SK-N-MC (cell line): ENCODE data around the gene OR9I1.

ENCODE experiments used
- DNase-seq: peaks from one replicate; pipeline ENCODE4 v3.0.0-alpha.2; 2011; ENCODE audit warnings: low read depth, low spot score
- H3K27ac ChIP-seq: fragments of 200-600 bp; sonication (generic); 2 replicates; pipeline ENCODE4 v1.5.1; 2016; ENCODE audit warnings: mixed run types
- H3K36me3 ChIP-seq: fragments of 200-600 bp; sonication (generic); 2 replicates; pipeline ENCODE4 v1.6.1; 2017; ENCODE audit warnings: antibody characterized with exemption, low read length, mixed read lengths; ENCODE audit not compliant: insufficient read depth
- H3K4me3 ChIP-seq: fragments of 200-600 bp; sonication (generic); 2 replicates; pipeline ENCODE4 v1.5.1; 2016
- H3K9ac ChIP-seq: fragments of 200-600 bp; sonication (generic); 2 replicates; pipeline ENCODE4 v1.8.0; 2017; ENCODE audit warnings: mixed run types, mixed read lengths; ENCODE audit not compliant: insufficient read length
- H3K9me3 ChIP-seq: fragments of 200-600 bp; sonication (generic); 2 replicates; pipeline ENCODE4 v1.6.1; 2017; ENCODE audit warnings: low read depth, mild to moderate bottlenecking, antibody characterized with exemption, low read length, moderate library complexity, mixed read lengths
- EZH2 ChIP-seq: fragments of 200-600 bp; sonication (generic); IDR thresholded peaks from one replicate; pipeline ENCODE4 v1.6.1; 2017; ENCODE audit warnings: antibody characterized with exemption
- FOXP2 ChIP-seq: optimal IDR thresholded peaks from 2 replicates; pipeline ENCODE3; 2011; ENCODE audit warnings: mild to moderate bottlenecking, moderate library complexity; ENCODE audit not compliant: insufficient read depth; ENCODE audit errors: extremely low read length, control extremely low read depth
- POLR2AphosphoS5 ChIP-seq: IDR thresholded peaks from 2 replicates; pipeline ENCODE4 v1.6.1; 2012; ENCODE audit warnings: mild to moderate bottlenecking, low read depth, low read length, borderline replicate concordance

OR9I1 gene, protein sequence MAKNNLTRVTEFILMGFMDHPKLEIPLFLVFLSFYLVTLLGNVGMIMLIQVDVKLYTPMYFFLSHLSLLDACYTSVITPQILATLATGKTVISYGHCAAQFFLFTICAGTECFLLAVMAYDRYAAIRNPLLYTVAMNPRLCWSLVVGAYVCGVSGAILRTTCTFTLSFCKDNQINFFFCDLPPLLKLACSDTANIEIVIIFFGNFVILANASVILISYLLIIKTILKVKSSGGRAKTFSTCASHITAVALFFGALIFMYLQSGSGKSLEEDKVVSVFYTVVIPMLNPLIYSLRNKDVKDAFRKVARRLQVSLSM

DNA sequence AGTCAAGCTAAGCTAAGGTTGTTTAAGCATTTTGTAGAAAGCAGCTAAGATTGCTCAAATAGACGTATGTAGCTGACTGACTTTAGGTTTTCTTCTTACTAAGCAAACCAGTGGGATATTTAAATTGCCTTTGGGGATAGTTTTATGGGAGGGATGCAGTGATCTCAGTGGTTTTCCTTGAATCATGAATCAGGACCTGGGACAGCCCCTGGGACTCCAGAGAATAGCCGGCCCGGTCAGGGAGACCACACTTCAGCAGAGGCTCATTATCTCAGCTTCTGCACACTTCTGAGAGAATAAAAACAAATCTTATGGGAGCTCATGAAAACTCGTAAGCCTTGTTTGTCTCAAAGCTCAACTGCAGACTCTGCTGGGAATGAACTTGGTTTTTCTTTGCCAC is at the start of gene OR9I1:
OR9I1 (minus strand) TSS at position 62 of the 400 bp plus-strand sequence. CDS start 6,086 bp downstream, outside the sequence.
- Histone ChIP-seq H3K9ac (no peak within 1 kb of the TSS), H3K27ac (no peak within 1 kb of the TSS), H3K9me3 (no peaks in the 10 kb centered on the region), H3K4me3 (no peak within 1 kb of the TSS), H3K36me3 (no peaks in the 10 kb centered on the region)
- no peak for DNase-seq
- TF ChIP-seq EZH2 (no peak), POLR2AphosphoS5 (no peak), FOXP2 (no peak)

DNA sequence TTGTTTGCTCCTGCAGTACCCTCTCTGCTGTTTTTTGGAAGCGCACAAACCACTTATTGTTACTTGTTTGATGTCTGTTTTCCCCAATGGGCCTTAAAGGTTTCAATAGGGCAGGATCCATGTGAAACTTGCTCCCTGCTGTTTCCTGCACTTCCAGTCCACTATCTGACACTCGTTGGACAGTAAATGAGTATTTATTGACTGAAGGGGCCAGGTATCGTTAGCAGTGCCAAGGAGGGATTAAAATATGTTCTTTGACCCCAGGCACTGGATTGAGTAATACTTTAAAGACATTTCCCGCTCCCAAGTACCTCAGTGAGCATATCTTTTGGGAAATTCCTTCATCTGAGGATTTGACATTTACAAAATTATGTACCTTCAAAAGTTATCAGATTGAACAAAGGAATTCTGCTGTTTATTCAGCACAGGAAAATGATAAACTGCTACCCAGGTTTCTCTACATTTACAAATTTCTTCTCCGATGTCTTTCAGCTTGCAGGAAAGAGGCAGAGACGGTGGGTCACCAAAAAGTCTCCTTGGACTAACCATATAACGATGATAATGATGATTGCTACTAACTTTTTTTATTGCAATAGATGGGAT is 40.3 kb upstream of the OR9I1 start:
- no peak overlapping the region for H3K27ac ChIP-seq
- TF ChIP-seq EZH2 (no peak), POLR2AphosphoS5 (no peak), FOXP2 (no peak)

DNA sequence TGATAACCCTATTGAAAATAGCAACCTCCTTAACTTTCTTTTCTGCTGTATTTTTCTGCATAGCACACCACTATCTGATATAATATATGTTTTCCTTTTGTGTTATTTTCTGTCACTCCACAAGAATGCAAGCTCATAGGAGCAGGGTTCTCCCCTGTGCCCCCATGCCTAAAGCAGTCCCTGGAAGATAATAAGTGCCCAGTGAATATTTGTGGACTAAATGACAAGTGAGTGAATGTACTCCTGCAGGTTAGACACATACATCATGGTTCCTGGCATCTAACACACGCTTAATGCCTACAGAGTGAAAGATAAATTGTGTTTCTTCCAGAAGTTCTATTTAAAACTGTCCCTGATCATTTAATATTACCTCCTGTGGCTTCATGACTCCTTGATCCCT is 39.7 kb upstream of the OR9I1 start:
- DNase-seq, result no peak
- Histone ChIP-seq H3K36me3 (no peaks in the 10 kb centered on the region), H3K27ac (no peak overlapping the region), H3K4me3 (no peak overlapping the region), H3K9ac (no peak overlapping the region), H3K9me3 (no peaks in the 10 kb centered on the region)
- no peak for TF ChIP-seq FOXP2
- no peak for TF ChIP-seq EZH2
- TF ChIP-seq POLR2AphosphoS5, result no peak

More for the DNA sequence above, 40.3 kb upstream of the OR9I1 start:
- Histone ChIP-seq H3K4me3 (no peak overlapping the region), H3K36me3 (no peaks in the 10 kb centered on the region), H3K9me3 (no peaks in the 10 kb centered on the region), H3K9ac (no peak overlapping the region)
- DNase-seq, result no peak

DNA sequence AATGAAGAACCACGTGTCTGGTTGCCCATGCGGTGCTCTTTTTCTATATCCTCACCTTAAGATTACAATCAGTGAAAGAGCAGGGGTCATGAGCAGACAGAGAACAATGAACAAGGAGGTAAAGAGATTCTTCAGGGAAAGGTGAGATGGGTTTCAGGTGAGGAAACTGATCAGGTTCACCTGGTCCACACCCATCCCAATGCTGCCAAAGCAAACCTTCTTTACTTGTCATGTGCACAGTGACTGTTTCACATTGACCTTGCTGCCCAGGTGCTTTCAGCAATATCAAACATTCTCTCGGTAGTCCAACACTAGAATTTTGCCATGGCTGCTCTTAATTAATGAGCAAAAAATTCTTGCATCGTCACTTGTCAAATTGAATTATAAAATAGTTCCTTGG is 39.1 kb upstream of the OR9I1 start:
- no peaks in the 10 kb centered on the region for H3K36me3 ChIP-seq
- no peak overlapping the region for H3K27ac ChIP-seq
- DNase-seq, result no peak
- H3K9ac ChIP-seq, result no peak overlapping the region
- no peaks in the 10 kb centered on the region for H3K9me3 ChIP-seq
- TF ChIP-seq FOXP2, result no peak
- TF ChIP-seq POLR2AphosphoS5, result no peak
- no peak for TF ChIP-seq EZH2
- H3K4me3 ChIP-seq, result no peak overlapping the region

DNA sequence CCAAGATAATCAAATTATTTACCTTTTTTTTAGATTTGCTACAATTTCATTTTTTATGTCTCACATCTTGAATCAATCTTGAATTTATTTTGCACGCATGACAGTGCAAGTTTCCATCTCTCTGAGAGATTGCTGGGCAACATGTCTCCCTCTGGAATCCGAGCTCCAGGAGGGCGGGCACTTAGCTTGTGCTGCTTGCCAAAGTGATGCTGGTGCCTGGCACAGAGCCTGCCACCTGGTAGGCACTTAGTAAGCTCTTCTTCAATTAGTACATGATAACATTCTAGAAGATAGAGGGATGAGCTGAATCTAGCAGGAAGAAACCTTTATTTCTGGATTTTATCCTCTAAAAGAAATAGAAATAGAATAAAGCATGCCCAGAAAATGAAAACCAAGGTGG is 27.5 kb upstream of the OR9I1 start:
- Histone ChIP-seq H3K4me3 (no peak overlapping the region), H3K9ac (no peak overlapping the region), H3K36me3 (no peaks in the 10 kb centered on the region), H3K27ac (no peak overlapping the region), H3K9me3 (no peaks in the 10 kb centered on the region)
- TF ChIP-seq EZH2, result no peak
- no peak for TF ChIP-seq POLR2AphosphoS5
- TF ChIP-seq FOXP2, result no peak
- no peak for DNase-seq

DNA sequence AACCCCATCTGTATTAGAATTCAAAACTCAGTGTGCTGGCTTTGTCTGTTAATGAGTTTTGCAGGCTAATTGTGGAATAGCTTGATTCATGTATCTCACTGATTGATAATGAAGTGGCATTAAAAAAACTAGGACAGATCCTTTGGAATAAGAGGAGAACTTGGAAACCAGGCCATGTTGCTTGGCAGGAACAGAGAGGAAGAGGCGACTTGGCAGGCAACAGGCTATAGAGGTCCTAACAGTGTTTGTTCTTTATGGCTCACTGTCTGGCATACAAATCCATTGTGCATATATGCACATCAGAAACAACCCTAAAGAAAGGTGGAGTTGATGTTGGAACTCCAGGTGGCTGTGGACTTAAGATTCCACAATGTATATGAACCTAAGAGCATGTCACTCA is 17.4 kb upstream of the OR9I1 start:
- Histone ChIP-seq H3K4me3 (no peak overlapping the region), H3K9me3 (no peaks in the 10 kb centered on the region), H3K9ac (no peak overlapping the region), H3K27ac (no peak overlapping the region), H3K36me3 (no peaks in the 10 kb centered on the region)
- TF ChIP-seq POLR2AphosphoS5, result no peak
- TF ChIP-seq FOXP2, result no peak
- TF ChIP-seq EZH2, result no peak
- DNase-seq, result no peak

DNA sequence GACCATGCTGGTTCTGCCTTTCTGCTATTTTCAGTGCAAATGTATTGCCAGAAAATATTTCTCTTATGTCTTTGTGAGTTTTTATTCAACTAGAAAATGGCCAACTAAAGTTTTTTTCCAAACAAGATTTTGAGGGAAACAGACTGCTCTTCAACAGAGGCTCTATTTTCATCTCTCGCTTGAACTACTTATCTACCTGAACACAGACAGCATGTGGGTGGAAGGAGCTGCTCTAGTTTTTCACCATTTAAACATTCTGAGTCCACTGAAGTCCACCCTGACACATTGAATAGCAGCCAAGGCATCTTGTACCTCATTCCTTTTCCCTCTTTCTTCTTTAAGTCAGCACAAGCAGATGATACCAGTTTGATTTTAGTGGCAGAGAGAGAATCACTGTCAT is 9.8 kb upstream of the OR9I1 start:
- no peak for DNase-seq
- H3K27ac ChIP-seq, result no peak overlapping the region
- no peak overlapping the region for H3K9ac ChIP-seq
- no peak for TF ChIP-seq POLR2AphosphoS5
- no peak for TF ChIP-seq FOXP2
- no peak for TF ChIP-seq EZH2
- H3K9me3 ChIP-seq, result no peaks in the 10 kb centered on the region
- no peaks in the 10 kb centered on the region for H3K36me3 ChIP-seq
- H3K4me3 ChIP-seq, result no peak overlapping the region

DNA sequence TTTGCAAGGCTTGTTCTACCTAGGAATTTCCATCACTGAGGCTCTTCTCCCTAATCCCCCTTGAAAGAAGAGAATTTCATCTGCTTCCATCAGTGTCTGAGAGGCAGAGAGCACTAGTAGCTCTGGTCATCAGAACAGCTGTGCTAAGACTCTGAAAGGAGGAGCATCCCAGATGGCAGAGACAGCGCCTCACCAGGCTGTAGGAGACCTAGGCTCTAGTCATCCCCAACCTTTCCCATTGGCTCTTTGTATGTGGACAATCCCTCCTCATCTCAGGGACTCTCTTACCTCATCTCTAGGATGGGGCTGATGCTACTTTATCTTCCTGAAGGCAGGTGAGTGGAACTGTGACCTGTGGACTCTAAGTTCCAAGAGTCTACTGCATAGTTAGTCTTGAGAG is 8.8 kb upstream of the OR9I1 start:
- TF ChIP-seq POLR2AphosphoS5, result no peak
- no peak for DNase-seq
- Histone ChIP-seq H3K27ac (no peak overlapping the region), H3K9ac (no peak overlapping the region), H3K9me3 (no peaks in the 10 kb centered on the region), H3K4me3 (no peak overlapping the region), H3K36me3 (no peaks in the 10 kb centered on the region)
